Activated CD4-positive, alpha-beta T cell treated with anti-CD3 and anti-CD28 coated beads, Interleukin-2, Interleukin-6, amounts not matched to agents 100 ng/mL and 50 ng/mL, durations not matched to agents 16 hours and 8 hours (primary cell): ENCODE data around the gene GABBR1.
A peak's percentile ranks its signal among the peaks of the same experiment; 100 is the strongest.
"Not testable (repeated sequence)": the region's sequence is repeated elsewhere in the genome, so short reads cannot be mapped to it uniquely, and the experiment has no call there.

Experiments used
- DNase-seq: peaks from one replicate; pipeline ENCODE4 v3.0.0-alpha.2; 2020

Gene GABBR1

DNA sequence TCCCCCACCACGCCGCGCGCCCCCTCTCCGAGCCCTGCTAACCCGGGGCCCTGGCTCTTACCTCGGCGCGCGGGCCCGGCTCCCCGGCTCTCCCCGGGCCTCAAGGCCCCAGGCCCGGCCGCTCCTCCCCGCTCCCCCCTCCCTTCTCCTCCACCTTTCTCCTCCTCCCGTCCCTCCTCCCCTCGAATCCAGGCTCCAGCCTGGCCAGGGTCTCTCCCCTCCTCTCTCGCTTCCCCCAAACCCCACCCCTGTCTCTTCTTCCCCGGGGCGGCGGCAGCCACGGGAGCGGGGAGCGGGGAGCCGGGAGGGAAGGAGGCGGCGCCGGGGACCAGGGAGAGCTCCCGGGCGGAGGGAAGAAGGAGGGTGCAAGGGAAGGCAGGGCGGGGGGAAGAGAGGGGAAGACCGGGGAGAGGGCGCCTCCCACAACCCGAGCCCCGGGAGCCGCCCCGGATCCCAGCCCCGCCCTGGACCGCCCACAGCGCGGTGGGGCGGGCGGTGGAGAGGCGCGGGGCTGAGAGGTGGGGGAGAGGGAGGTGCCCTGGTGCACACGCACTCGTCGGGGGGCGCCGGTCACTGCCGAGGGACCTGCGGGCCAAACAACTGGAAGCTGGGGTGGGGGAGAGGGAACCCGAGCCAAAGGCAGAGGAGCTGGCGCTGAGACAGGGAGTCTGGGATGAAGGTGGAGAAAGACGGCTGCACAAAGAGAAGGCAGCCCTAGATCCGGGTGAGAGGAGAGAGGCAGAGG is at the start of gene GABBR1:
TSS of gene GABBR1 (minus strand) at position 395 of the 745 bp plus-strand sequence. CDS start 798 bp downstream, outside the sequence.
- peak; percentile 73 for DNase-seq

GRCh38 chr6:29681811-29682210 is 48.8 kb upstream of the GABBR1 start:
- DNase-seq = no peak

GRCh38 chr6:29680904-29681303 is 47.9 kb upstream of the GABBR1 start, which contains the start of gene ZFP57:
ZFP57 (minus strand) TSS chr6:29681152; CDS start chr6:29677003, 4,149 bp downstream.
- DNase-seq = no peak

- no peak for DNase-seq
Measured at GRCh38 chr6:29680416-29680815, 47.4 kb upstream of the GABBR1 start.

DNA sequence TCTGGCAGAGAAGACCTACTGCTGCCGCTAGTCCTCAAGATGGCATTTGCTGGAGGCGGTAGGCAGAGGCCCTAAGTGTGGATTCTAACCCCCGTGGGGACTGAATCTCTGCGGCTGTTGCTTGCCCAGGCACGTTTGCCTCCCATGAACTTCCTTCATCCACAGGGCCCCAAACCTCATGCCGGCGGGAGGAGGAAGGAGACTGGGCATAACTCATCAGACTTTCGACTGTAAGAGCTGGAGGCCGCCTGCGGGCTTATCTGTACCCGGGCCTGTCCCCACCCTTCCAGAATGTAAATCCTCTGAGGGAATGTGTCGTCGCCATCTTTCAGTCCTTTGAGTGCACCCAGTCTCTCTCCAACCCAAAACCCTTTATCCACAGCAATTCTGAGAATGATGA is 47.0 kb upstream of the GABBR1 start:
- DNase-seq = no peak

DNA sequence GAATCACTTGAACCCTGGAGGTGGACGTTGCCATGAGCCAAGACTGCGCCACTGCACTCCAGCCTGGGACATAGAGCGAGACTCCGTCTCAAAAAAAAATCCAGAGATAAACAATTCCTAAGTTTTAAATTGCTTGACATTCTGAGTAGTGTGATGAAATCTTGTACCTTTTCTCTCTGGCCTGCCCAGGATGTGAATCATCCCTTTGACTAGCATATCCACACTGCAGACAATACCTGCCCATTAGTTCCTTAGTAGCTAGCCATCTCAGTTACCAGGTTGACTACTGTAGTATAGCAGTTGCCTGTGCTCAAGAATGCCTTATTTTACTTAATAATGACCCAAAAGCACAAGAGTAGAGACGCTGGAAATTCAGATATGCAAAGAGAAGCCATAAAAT is 45.1 kb upstream of the GABBR1 start:
- DNase-seq = no peak

DNA sequence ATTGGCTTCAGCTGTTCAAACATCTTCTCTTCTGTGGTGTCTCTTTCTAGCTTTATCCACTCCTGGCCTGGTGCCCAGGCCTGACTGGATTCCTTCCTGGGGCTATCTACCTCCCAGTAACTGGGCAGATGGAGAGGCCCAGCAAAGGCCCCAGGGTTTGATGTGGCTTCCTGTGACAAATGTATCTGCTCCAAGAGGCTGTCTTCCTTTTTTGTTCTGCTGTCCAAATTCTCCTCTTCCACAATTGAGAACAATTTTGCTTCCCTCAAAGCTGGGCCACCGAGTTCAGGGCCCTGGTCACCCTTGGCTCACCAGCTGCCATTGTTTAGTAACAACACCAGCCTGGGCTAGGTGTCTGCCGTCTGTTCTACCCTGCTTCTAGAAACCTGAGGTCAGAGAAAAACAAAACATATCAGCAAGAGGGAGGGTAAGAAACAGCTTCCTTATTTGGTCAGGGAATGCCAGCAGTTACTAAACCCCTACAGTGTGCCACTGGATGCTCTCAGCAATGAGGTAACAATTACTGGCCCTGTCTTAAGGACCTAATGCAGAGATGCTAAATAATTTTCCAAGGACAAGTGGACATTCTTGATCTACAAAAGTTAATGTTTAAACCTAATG is 44.1 kb upstream of the GABBR1 start:
- no peak for DNase-seq

- DNase-seq = no peak
Measured at GRCh38 chr6:29675561-29675960, 42.6 kb upstream of the GABBR1 start.

- no peak for DNase-seq
Measured at GRCh38 chr6:29674008-29674407, 41.0 kb upstream of the GABBR1 start.

- DNase-seq = no peak
Measured at GRCh38 chr6:29673161-29673560, 40.2 kb upstream of the GABBR1 start.

- not testable (repeated sequence) for DNase-seq
Measured at GRCh38 chr6:29672116-29672515, 39.1 kb upstream of the GABBR1 start.

DNA sequence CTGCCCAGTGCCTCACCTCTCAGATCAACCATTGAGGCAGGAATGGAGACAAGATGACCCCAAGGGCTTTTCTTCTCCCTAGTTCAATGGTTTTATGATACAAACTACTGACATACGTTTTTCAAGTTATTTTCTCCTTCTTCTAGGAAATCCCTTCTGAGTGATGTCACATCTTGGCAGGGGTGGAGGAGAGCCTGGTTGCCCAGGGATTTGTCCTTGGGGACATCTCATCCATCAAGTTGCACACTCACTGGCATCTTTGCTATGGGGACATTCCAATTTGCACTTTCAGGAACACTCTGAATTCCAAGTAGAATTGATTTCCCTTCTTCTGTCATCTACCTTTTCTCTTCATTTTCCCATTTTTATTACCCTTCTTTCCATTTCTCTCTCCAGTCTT is 38.0 kb upstream of the GABBR1 start:
- no peak for DNase-seq

DNA sequence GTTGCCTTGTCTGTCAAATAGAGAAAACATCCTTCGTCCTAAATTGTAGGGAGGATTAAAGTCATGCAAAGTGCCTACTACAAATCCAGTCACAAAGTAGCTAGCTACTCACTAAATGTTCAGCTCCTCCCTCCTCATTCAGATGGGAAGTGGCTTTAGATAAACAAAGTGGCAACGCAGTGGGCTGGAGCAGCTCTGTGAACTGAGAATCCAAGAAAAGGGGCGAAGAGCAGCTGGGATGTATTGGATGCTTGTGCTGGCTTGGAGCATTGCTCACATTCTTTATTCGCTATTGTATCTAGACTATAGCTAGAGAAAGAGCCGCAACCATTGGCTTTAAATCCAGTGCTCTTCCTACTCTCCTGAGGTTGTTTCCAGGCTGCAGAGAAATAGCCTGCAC is 34.2 kb upstream of the GABBR1 start:
- no peak for DNase-seq

DNA sequence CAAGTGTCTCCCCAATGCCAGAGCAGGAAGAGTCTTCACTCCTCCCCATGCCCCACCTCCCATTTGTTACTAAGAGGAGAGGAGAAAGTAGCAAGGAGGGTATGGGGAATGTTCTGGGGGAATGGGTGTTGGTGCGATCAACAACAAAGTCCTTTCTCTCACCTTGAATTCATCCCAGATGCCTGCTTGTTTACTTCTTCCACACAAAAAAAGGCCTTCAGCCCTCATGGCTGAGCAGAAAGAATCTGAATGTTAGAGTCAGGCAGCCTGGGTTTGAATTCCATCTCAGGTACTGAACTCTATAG is 33.8 kb upstream of the GABBR1 start:
- no peak for DNase-seq

- DNase-seq = no peak
Measured at GRCh38 chr6:29665942-29666825, 33.2 kb upstream of the GABBR1 start.

GRCh38 chr6:29663300-29664042 is 30.5 kb upstream of the GABBR1 start:
- DNase-seq = no peak

GRCh38 chr6:29661502-29662141 is 28.6 kb upstream of the GABBR1 start:
- DNase-seq = not testable (repeated sequence)

DNA sequence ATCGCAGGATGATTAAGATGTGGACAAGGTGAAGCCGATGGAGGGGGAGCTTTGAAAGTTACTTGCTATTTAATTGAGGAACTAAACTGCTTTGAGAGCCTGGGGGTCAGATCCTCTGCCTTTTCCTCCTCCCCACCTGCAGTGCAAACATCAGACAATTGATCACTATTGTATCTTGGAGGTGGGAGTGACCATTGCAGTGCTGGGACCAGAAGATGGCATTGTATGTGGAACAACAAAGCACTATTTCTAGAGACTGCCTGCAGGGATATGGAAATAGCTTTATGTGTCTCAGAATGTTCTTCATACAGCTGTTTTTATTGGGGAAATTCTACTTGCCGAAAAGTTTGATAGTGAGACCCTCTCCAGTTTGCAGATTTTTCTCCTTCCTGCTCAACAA is 28.1 kb upstream of the GABBR1 start:
- no peak for DNase-seq

- no peak for DNase-seq
Measured at GRCh38 chr6:29656798-29657197, 23.8 kb upstream of the GABBR1 start, which contains the start of gene MOG. MOG (plus strand) TSS chr6:29657092; CDS start chr6:29657210, 118 bp downstream.

DNA sequence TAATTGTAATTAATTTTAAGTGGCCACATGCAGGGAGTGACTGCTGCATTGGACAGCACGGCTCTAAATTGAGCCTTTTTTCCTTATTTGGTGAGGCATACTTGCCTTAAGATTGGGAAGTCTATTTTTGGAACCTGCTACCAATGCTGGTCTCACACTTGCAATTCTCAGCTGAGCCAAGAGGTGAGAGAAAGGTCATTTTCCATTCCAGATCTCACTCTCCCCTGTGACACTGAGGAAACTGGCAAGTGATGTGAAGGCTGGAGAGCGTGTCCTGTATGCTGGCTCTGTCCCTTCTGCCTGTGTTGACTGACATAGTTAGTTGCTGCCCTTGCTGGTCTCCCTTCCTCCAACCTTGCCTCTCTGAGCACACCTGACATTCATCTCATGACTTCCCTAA is 23.2 kb upstream of the GABBR1 start:
- no peak for DNase-seq

DNA sequence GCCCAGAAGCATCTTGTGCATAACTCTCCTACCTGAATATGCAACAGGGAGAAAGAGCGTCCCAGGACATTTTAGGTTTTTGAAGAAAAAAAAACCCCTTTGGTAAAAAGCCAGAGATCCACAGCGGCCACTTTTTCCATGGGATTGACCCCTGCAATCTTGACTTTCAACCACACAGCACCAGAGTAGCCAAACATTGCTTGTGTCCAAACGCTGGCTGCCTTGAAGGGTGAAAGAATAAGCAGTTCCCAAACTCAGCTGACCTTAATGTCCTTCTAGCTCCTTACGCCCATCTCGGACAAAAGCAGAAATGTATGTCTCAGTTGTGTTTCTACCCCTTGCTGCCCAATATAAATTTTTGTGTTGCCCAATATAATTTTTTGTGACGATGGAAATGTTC is 22.7 kb upstream of the GABBR1 start:
- DNase-seq = no peak

DNA sequence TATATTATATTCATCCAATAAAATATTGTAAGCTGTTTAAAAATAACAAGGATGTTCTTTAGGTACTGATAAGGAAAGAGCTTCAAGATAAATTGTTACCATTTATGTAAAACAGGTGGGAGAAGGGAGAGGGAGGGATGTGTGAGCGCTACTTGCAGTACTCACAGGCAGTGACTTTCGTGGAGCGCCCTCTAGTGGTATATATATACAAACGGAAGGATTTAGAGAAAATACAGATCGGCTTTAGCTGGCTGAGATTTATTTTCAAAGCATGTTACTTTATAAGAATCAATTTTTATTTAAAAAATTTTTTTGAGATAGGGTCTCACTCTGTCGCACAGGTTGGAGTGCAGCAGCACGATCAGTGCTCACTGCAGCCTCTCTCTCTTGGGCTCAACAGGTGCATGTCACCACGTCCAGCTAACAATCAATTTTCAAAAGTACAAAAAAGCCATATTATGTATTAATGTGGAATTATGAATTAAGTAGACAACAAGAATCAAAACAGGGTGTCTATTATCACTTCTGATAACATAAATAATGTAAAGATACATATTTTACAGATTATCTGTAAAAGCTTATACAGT is 20.6 kb upstream of the GABBR1 start:
- DNase-seq = peak; percentile 74
